ENCODE measurements around the gene IRGQ.
A peak's percentile ranks its signal among the peaks of the same experiment; 100 is the strongest.

Gene IRGQ

DNA sequence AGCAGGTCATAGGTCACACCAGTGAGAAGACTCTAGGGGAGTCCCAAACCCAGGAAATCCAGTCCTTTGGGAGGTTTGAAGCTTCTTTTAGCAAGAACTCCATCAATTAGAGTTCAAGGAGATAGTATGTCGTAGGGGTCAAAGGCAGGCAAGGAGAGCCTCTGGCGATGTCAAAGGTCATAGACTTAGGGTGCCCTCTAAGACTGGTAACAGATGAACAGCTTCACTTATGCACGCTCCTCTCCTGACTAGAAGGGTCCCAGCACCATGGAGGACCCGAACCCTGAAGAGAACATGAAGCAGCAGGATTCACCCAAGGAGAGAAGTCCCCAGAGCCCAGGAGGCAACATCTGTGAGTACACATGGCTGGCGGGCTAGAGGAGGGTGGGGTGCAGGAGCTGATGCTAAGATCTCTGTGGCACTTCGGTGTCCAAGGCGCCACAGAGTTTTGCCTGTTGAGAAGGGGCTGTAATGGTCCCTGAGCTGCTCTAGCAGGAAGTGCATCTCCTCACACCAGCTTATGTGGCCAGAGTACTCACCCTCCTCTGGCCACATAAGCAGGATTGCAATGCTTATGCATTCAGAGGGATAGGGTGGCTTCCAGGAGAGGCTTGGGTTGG is 1.0 kb upstream of the IRGQ start:
- Histone ChIP-seq H3K4me1 (ENCODE audit: control insufficient read depth, low read length) (peaks cover 18% of the 10 kb centered on the region), H3K9me2 (replicated peaks; ENCODE audit: control insufficient read depth, low read length) (no peaks in the 10 kb centered on the region), H3K4me3 (ENCODE audit: low read length) (peak overlapping the region; percentile 83), H3K9me3 (ENCODE audit: control insufficient read depth, insufficient read depth, low read length) (no peaks in the 10 kb centered on the region), H3K79me2 (ENCODE audit: control insufficient read depth, low read length) (peaks cover 57% of the 10 kb centered on the region), H3K27me3 (ENCODE audit: control insufficient read depth, low read length) (no peaks in the 10 kb centered on the region), H3K4me2 (ENCODE audit: low read length) (peak overlapping the region; percentile 90), H3K27ac (ENCODE audit: low read depth, low read length) (peak overlapping the region; percentile 72), H3F3A (ENCODE audit: control insufficient read depth, insufficient read depth) (peaks cover 3% of the 10 kb centered on the region; the same call in 1 of the 2 replicates), H4K20me1 (ENCODE audit: control insufficient read depth, insufficient read depth, low read depth, low read length) (no peaks in the 10 kb centered on the region), H3K36me3 (ENCODE audit: control insufficient read depth, low read length) (peaks cover 45% of the 10 kb centered on the region)
- TF ChIP-seq, protein P1, sequence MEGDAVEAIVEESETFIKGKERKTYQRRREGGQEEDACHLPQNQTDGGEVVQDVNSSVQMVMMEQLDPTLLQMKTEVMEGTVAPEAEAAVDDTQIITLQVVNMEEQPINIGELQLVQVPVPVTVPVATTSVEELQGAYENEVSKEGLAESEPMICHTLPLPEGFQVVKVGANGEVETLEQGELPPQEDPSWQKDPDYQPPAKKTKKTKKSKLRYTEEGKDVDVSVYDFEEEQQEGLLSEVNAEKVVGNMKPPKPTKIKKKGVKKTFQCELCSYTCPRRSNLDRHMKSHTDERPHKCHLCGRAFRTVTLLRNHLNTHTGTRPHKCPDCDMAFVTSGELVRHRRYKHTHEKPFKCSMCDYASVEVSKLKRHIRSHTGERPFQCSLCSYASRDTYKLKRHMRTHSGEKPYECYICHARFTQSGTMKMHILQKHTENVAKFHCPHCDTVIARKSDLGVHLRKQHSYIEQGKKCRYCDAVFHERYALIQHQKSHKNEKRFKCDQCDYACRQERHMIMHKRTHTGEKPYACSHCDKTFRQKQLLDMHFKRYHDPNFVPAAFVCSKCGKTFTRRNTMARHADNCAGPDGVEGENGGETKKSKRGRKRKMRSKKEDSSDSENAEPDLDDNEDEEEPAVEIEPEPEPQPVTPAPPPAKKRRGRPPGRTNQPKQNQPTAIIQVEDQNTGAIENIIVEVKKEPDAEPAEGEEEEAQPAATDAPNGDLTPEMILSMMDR (IDR thresholded peaks at IDR 0.05; ENCODE audit: low read depth, low read length, poor library complexity, severe bottlenecking): no peak

DNA sequence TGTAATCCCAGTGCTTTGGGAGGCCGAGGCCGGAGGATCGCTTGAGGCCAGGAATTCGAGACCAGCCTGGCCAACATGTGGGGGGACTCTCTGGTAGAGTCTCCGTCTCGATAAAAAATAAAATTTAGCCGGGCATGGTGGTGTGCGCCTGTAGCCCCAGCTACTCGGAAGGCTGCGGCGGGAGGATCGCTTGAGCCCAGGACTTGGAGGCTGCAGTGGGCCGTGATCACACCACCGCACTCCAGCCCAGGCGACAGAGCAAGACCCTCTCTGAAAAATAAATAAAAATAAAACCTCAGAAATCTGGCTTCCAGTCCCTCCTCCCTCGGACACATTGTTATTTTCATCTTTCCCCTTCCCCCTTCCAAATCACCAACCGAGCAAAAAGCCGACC is 332 bp downstream of the IRGQ start:
- TF ChIP-seq, protein P1 (IDR thresholded peaks at IDR 0.05; ENCODE audit: low read depth, low read length, poor library complexity, severe bottlenecking): no peak
- TF ChIP-seq EZH2phosphoT487 (IDR thresholded peaks at IDR 0.05; ENCODE audit: borderline replicate concordance, low read length): no peak
- H3K36me3 ChIP-seq (ENCODE audit: control insufficient read depth, low read length): peaks cover 49% of the 10 kb centered on the region
- H3K9me2 ChIP-seq (replicated peaks; ENCODE audit: control insufficient read depth, low read length): no peaks in the 10 kb centered on the region
- peaks cover 57% of the 10 kb centered on the region for H3K79me2 ChIP-seq (ENCODE audit: control insufficient read depth, low read length)
- peaks cover 18% of the 10 kb centered on the region for H3K4me1 ChIP-seq (ENCODE audit: control insufficient read depth, low read length)
- H3K4me3 ChIP-seq (ENCODE audit: low read length): peak overlapping the region; percentile 83
- H3K27me3 ChIP-seq (ENCODE audit: control insufficient read depth, low read length): no peaks in the 10 kb centered on the region
- no peaks in the 10 kb centered on the region for H4K20me1 ChIP-seq (ENCODE audit: control insufficient read depth, insufficient read depth, low read depth, low read length)
- peak overlapping the region; percentile 33 for H3K27ac ChIP-seq (ENCODE audit: low read depth, low read length)
- H3K4me2 ChIP-seq (ENCODE audit: low read length): peak overlapping the region; percentile 90
- no peaks in the 10 kb centered on the region for H3K9me3 ChIP-seq (ENCODE audit: control insufficient read depth, insufficient read depth, low read length)
- no peaks in the 10 kb centered on the region for H3F3A ChIP-seq (ENCODE audit: control insufficient read depth, insufficient read depth)

DNA sequence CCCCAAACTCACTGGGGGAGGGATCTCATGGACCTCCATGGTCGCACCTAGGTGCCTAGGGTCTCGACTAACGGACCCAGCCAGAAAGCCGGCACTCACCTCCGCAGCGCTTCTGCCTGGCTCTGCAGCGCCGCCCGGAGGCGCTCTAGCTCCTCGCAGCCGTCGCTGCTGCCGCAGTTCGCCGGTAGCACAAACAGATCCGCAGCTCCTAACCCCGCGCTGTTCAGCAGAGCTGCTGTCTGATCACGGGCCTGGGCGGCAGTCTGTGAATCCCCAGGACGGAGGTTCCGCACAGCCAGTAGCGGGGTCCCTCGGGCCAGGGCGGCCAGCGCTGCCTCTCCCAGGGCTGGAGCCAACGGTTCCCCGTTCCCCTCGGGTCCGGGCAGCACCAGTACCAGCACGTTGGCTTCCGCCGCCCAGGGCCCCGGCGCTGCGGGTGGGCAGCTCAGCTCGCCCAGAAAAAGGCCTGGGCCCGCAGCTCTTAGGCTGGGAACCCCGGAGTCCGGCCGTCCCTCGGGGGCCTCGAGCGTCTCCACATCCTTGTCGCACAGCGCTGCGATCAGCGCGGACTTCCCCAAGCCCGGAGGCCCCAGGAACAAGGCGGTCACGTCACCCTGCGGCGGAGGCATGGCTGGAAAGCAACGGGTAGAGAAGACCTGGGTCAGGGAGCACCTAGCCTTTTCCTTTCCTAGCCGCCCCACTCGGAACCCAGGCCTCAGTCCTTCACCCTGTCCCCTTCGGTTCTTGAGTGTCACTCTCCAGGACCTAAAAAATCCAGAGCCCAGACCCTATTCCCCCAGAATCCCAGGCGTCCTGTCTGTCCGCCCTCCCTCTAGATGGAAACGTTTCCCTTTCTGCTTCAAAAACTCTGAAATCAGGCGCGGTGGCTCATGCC is 977 bp downstream of the IRGQ start:
- H3K27ac ChIP-seq (ENCODE audit: low read depth, low read length): peak overlapping the region; percentile 33
- peaks cover 22% of the 10 kb centered on the region for H3K4me1 ChIP-seq (ENCODE audit: control insufficient read depth, low read length)
- H4K20me1 ChIP-seq (ENCODE audit: control insufficient read depth, insufficient read depth, low read depth, low read length): no peaks in the 10 kb centered on the region

More for the DNA sequence above, 977 bp downstream of the IRGQ start:
- H3F3A ChIP-seq (ENCODE audit: control insufficient read depth, insufficient read depth): no peaks in the 10 kb centered on the region
- H3K36me3 ChIP-seq (ENCODE audit: control insufficient read depth, low read length): peaks cover 43% of the 10 kb centered on the region
- H3K9me3 ChIP-seq (ENCODE audit: control insufficient read depth, insufficient read depth, low read length): no peaks in the 10 kb centered on the region
- H3K4me3 ChIP-seq (ENCODE audit: low read length): peak overlapping the region; percentile 83
- H3K4me2 ChIP-seq (ENCODE audit: low read length): peak overlapping the region; percentile 90
- H3K27me3 ChIP-seq (ENCODE audit: control insufficient read depth, low read length): no peaks in the 10 kb centered on the region
- H3K79me2 ChIP-seq (ENCODE audit: control insufficient read depth, low read length): peaks cover 53% of the 10 kb centered on the region
- TF ChIP-seq EZH2phosphoT487 (IDR thresholded peaks at IDR 0.05; ENCODE audit: borderline replicate concordance, low read length): no peak
- TF ChIP-seq, protein P1 (IDR thresholded peaks at IDR 0.05; ENCODE audit: low read depth, low read length, poor library complexity, severe bottlenecking): peak; percentile 82
- H3K9me2 ChIP-seq (replicated peaks; ENCODE audit: control insufficient read depth, low read length): no peaks in the 10 kb centered on the region

All from DOHH2 (cell line).